ENCODE results near the gene GBP1. TPM values are rescaled to one million over a fixed set of nuclear protein-coding genes. Genes with fewer than 3 reads are reported as not detected.
"Not testable (repeated sequence)": the region's sequence is repeated elsewhere in the genome, so short reads cannot be mapped to it uniquely, and the experiment has no call there.

The GBP1 gene
- total RNA-seq, 1 experiment from 2014 or later: 14.7 TPM

DNA sequence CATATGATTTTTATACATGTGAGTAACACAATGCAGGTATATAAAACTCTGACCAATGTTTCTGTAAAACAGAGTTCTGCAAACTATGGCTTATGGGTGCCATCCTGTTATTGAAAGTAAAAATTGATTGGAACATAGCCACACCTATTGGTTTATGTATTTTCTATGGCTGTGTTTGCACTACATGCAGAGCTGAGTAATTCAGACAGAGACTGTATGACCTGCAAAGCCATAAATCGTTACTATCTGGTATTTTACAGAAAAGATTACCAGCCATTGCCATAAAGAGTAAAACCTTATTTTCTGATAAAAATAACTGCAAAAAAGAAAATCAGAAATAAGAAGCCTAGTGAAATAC is 13.1 kb downstream of the GBP1 start:
- DNase-seq (ENCODE audit: low spot score): no peak

DNA sequence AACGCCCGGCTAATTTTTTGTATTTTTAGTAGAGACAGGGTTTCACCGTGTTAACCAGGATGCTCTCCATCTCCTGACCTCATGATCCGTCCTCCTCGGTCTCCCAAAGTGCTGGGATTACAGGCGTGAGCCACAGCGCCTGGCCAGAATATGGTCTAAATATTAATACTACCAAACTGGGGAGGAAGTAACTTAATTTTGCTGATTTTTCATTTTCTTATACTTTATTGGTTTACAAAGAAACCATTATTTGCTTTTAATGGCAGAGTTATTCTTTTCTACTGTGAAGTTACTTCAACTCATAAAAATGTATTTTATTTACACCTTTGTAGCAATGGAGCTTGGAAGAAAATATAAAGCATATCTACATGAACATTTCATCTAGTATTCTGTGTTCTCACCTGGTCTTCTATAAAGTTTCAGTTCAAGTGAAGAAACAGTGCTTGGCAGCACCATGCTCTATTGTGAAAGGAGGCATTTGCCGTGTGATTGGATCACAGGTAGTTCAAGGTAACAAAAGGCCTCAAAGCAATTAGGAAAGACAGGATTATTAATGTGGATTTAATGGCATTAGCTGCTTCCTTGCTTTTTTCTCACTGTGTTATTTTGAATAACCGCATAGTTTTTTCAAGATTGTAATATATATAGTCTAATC is 13.6 kb downstream of the GBP1 start:
- no peak for DNase-seq (ENCODE audit: low spot score)

DNA sequence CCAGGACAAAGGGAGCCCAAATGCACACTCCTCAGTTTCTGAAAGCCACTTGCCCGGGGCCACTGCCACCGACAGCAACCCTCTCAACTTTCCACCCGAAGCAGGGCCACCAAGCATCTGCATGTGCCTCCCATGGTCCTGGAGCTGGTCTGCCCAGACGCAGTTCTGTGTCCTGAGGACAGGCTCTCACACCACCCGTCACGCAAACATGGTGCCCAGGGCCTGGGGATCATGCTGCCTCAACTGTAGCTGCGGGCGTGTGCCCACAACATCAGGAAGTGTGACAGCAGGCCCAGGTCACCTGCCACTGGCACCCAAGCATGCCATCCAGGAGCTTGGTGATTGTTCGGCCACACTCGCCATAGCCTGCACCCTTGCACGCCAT is 14.4 kb downstream of the GBP1 start:
- no peak for DNase-seq (ENCODE audit: low spot score)

DNA sequence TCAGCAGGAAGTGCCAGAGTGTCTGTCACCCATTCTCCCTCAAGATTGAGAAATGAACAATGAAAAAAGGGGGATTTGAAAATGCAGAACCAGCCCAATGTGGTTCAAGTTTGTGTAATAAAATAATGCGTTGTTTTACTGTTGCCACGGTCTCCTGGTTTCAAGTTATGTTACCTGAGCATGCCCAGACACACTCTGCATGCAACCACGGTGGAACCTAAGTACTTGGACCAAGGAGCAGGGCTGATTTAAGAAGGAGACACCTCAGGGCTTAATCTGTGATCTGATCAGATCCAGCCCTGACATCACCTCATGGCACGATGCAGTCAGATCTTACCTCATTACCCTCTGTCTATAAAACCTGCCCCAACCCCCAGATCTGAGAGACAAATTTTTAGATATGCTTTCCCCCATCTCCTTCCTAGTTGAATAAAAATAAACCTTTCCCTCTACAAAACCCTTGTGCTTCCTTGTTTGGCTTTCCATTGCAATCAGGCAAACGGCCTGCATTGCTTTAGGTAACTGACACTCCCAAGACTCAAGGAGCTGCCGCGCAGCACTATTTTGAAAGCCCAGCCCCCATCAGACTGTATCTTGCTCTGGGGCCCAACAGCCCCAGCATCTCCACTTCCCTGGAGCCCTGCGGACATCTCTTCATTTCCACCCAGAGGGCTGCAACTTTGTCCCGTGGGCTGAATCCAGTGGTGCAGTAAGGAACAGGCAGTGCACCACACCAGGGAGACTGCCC is 14.9 kb downstream of the GBP1 start:
- not testable (repeated sequence) for DNase-seq (ENCODE audit: low spot score)

DNA sequence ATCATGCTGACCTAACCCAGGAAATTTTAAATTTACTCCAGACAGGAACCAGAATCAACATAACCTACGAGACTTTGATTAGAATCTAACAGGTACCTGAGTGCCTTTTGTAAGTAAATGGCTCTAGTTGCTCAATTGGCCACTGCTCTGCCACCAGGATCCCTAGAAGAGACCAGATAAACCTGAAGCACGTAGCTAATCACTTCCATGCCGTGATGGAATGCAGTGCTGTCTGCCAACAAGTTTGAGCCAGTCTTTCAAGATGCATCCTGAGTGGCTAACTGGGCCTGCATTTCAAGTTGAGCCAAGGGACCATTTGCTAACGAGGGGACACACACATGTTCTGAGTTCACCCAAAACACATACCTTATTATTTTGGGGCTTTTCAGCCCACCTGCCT is 15.8 kb downstream of the GBP1 start:
- not testable (repeated sequence) for DNase-seq (ENCODE audit: low spot score)

DNA sequence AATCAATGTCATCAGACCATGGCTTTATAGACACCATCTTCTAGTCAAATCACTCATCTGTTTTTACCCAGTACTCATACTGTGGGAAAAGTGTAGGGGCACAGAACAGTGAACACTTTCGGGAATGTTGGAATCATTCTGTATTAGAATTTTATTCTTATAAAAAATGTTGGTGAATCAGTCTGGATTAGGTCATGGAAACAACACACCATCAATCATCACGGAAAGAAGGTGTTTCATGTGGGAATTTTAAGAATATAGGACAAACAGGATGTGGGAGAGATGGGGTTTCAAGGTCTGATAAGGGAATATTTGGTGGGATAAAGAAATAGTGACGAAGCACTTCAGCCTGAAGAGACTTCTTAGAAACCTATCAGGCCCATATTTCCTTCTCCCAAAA is 17.3 kb downstream of the GBP1 start:
- peak; percentile 57 for DNase-seq (ENCODE audit: low spot score)

DNA sequence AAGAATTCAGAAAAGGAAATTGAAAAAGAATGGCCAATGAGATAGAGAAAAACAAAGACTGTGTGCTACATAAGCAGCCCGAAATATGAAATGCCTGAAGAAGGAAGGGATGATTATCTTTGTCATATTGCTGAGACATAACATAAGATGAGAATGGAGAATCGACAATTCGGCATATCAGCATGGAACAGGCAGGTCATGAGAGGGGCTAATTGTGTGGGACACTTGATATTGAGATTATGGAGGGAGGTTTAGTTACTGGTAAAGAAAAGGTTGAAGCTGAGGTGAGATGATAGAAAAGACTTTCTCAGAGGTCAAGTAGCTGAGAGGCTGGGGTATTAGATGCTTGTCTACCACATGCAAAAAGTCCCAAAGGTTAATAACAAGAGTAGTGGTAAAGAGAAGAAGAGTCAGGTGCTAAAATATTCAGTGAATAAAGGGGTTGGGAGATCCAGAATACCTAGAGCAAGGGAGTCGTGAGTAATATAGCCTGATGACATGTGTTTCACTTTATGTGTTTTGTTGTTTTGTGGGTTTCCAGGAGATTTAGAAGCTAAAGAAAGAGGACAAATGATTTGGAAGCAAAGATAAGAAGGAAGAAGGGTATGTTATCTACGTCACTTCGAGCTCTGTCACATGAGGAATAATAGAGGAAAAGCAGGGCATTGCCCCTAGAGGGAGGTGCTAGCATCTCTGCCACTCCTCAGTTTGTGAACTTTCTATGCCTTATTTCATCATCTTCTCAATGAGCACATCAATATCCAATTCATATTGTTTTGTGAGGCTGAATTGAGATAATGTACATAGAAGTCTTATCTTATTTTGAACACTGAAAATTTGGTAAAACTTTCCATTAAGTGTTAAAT is 18.5 kb downstream of the GBP1 start:
- DNase-seq (ENCODE audit: low spot score): not testable (repeated sequence)

DNA sequence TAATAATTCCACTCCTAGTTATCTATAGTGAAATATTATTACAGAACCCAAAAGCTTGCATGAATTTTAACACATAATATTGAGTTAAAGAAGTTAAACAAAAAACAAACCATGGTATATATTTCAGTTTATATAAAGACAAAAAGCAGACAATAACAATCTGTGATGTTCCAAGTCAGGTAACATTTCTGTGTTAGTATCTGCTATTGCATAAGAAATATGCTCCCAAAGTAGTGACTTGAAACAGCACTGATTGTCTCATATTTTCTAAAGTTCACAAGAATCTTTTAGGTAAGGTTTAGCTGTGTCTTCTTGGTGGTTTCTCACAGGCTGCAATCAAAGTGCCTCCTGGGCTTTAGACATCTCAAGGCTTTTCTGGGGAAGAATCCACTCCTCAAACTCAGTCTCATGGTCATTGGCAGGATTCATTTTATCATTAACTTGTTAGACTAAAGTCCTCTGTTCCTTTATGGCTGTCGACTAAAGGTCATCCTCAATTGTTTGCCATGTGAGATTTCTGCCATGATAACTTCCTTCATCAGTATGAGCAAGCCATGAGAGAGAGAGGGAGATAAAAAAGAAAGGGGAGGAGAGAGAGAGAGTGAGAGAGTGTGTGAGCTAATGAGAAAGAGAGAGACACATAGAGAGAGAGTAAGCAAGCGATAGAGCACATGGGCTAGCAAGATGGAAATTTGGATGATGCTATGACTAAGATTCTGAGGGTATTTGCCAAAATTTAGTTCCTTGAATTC is 19.9 kb downstream of the GBP1 start:
- no peak for DNase-seq (ENCODE audit: low spot score)

DNA sequence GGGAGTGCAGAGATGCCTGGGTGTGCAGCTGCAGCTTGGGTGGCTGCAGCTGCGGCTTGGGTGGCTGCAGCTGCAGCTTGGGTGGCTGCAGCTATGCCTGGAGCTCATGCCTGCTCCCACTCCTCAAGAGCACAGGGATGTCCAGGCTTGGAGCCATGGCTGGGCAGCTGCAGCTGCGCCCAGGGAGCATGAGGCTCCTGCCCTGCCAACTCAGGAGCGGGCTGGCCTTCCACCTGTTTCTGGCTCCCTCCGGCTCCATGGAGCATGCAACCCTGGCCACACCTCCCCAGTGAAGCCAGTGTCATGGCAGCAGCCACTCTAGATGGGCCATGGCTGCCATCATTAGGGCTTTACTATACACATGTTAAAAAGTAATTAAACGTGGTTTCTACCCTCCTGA is 21.1 kb downstream of the GBP1 start:
- DNase-seq (ENCODE audit: low spot score): no peak

DNA sequence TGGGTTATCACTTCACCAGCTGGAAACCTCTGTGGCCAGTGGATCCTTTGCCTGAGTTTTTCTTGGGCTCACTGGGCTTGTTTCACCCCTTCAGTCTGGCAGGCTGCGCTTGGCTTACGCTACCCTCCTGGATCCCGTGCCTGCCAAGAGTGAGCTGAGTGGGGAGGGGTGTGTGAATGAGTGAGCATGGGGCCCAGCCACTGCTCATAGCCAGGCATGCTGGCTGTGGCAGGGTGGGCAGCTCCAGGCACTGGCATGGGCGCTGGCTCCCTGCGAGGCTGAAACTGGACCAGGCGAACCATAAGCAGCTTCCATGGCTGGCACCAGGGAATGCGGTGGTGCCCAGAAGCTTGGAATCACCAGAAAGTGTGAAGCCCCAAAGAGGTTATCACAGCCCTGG is 22.5 kb downstream of the GBP1 start:
- DNase-seq (ENCODE audit: low spot score): no peak

DNA sequence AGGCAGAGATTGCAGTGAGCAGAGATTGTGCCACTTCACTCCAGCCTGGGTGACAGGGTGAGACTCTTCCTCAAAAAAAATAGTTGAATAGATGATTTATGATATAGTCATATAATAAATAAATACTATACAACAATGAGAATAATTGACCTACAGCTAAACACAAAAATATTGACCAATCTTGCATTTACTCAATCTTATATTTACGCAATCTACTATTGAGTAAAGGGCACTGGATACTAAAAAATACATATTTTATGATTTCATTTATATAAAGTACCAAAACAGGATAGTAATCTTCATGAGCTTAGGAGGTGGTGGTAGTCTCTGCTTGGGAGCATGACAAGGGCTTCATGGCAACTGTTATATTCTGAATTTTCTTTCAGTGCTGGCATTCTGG is 23.3 kb downstream of the GBP1 start:
- DNase-seq (ENCODE audit: low spot score): no peak

DNA sequence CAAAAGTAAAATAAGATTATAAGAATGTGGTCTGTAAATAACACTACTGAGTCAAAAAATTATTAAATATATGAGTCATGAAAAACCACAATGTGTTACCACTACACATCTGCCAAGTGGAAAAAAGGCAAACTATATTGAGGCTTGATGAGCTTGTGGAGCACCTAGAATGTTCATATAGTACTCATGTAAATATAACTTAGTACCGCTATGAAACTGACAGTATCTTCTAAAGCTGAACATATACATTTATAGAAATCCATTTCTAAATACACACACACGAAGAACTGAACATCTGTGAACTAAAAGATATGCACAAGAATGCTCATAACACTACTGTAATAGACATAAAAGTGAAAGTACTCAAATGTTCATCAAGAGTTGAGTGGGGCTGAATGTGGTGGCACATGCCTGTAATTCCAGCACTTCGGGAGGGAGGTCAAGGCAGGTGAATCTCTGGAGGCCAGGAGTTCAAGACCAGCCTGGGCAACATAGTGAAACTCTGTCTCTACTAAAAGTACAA is 23.8 kb downstream of the GBP1 start:
- DNase-seq (ENCODE audit: low spot score): peak; percentile 9

DNA sequence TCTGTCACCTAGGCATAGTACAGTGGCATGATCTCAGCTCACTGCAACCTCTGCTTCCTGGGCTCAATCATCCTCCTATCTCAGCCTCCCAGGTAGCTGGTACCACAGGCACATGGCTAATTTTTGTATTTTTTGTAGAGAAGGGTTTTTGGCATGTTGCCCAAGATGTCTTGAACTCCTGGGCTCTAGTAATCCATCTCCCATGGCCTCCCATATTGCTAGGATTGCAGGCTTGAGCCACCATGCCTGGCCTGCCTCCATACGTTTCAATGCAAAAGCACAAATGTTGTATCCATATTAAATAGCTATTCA is 24.7 kb downstream of the GBP1 start:
- DNase-seq (ENCODE audit: low spot score): no peak

DNA sequence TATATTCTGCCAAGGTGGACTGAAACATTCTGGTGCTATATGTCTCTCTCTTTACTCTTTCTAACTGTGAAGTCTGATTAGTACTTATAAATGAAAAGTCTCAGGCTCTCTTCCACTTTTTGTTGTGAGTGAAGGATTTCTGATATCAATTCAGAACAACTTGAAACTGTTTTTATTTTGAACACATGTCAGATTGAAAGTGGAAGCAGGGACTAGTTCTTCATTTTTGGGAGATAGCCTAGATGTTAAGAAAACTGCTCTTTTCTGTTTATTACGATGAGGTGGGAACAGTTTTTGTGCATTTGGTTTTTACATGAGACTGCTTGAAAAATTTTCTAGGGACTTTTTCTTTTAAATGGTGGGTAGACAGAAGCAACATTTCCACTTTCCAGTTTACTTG is 27.8 kb downstream of the GBP1 start:
- DNase-seq (ENCODE audit: low spot score): no peak

DNA sequence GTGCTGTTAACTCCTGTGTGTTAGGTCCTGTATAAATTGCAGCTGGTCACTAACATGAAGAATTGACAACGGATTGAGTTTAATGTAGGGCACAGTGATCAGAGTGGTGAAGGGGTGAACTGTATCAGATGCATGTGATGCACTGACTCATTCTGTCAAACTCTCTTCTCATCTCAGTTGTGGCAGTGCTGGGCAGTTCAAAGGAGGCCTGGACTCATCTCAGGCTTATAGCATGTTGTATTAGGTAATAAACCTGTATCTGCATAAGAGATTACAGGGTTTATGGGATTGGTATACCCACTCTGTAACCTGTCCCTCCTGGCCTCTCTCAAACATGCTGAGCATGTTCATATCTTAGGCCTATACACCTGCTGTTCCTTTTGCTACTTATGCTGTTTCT is 29.9 kb downstream of the GBP1 start:
- DNase-seq (ENCODE audit: low spot score): no peak

DNA sequence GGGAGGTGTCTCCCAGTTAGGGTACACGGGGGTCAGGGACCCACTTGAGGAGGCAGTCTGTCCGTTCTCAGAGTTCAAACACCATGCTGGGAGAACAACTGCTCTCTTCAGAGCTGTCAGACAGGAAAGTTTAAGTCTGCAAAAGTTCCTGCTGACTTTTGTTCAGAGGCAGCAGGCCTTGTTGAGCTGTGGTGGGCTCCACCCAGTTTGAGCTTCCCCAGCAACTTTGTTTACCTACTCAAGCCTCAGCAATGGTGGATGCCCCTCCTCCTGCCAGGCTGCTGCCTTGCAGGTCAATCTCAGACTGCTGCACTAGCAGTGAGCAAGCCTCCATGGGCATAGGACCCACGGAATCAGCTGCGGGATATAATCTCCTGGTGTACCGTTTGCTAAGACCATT is 31.0 kb downstream of the GBP1 start:
- not testable (repeated sequence) for DNase-seq (ENCODE audit: low spot score)

DNA sequence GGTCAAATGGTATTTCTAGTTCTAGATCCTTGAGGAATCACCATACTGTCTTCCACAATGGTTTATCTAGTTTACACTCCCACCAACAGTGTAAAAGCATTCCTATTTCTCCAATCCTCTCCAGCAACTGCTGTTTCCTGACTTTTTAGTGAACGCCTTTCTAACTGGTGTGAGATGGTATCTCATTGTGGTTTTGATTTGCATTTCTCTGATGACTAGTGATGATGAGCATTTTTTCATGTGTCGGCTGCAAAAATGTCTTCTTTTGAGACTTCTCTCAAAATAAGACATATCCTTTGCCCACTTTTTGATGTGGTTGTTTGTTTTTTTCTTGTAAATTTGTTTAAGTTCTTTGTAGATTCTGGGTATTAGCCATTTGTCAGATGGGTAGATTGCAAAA is 36.0 kb downstream of the GBP1 start:
- DNase-seq (ENCODE audit: low spot score): not testable (repeated sequence)

DNA sequence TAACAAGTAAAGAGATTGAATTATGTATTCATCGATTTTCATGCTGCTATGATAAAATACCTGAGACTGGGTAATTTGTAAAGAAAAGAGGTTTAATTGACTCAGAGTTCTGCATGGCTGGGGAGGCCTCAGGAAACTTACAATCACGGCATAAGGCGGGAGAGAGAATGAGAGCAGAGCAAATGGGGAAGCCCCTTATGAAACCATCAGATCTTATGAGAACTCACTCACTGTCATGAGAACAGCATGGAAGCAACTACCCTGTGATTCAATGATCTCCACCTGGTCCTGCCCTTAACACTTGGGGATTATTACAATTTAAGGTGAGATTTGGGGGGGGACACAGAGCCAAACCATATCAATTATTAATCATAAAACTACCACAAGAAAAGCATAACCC is 39.1 kb downstream of the GBP1 start:
- DNase-seq (ENCODE audit: low spot score): no peak

DNA sequence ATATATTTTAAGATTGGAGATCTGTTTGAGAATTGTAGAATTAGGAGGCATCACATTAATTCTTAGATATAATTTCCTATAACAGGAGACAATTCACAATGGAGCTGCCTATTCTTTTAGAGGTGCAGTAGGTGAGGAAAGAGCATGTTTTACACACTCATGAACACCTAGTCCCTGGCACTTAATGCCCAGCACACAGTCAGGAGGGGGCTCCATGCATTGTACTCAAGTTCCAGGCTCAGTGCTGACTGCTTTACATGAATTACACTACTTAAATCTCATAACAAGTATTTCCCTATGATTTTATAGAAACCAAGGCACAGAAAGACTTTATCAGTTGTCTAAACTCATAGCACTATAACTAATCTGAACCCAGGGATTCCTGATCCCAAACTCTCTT is 42.0 kb downstream of the GBP1 start:
- DNase-seq (ENCODE audit: low spot score): no peak

DNA sequence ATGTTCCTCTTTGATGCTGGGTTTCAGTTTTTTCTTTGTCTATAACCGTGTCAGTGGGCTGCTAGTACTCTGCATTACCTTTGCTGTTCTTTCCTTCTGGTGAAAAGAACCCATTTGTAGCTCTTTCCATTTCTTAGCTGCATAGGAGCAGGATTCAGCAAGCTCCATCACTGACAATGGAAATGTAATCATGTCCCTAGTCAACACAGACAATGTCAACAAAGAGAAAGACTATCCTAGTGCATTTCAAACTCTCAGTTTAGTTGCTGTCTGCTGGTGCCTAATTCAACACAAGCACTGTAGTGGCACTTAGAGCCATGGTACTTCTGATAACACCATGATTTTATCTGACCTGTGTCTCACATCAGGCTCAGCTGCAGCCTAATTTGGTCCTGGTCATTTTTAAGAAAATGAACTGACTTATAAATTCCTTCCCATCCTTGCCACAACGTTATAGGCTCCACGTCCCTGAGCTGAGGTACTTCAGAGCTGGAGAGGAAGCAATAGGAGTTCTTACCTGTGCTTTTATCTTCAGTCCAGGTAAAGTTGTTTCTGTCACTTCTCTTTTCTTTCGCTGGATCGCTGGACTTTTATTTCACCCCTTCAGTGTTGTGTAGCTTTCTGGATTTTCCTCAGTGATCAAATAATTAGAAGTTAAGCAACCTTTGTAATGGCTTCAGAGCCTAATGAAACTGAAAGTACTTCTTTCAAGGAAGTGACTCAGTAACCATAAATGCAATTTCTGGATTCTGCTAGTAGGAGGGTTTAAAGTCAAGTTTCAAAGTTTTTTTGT is 42.6 kb downstream of the GBP1 start, which contains the start of gene GBP3:
TSS of gene GBP3 (minus strand) at position 700 of the 793 bp plus-strand sequence. CDS start 2,145 bp downstream, outside the sequence.
- DNase-seq (ENCODE audit: low spot score): peak; percentile 47

DNA sequence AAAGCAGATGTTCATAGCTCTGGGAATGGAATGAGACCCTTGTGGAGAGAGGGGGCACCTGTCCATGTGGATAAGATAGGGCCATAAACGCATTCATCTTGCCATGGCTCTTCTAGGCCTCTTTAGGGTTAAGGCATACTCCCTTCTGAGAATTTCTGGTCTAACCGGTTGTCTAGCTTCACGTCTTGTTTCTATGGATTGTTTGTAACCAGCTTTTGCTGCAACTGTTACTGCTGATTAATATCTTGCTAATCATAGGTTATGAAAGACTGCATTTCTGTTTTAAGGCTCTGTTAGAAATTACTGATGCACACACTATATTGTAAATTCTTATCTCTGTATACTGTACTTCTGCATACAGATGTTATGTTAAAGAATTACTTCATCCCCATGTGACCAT is 46.7 kb downstream of the GBP1 start:
- not testable (repeated sequence) for DNase-seq (ENCODE audit: low spot score)

Measured in A172 (cell line).